ENCODE measurements around the gene NCBP1.

DNA sequence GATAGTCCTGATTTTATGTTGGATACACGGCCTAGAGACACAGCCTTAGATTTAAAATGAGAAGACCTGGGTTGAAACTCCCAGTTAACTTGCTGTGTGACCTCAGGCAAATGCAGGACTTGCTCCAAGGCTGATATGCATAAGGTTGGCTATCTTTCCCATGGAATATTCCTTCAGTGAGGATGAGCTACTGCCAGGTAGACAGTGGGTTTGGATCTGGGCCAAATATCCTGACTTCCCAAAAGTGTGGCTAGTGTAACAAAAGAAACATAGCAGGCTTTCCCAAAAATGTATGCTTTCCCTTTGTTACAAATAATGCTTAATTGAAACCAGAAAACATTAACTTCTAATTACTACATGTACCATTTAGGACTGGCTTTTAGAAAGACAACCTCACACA lies 64.2 kb downstream of the NCBP1 start:
- TF ChIP-seq EP300 (IDR thresholded peaks at IDR 0.05): no peak
- TF ChIP-seq, protein P1, sequence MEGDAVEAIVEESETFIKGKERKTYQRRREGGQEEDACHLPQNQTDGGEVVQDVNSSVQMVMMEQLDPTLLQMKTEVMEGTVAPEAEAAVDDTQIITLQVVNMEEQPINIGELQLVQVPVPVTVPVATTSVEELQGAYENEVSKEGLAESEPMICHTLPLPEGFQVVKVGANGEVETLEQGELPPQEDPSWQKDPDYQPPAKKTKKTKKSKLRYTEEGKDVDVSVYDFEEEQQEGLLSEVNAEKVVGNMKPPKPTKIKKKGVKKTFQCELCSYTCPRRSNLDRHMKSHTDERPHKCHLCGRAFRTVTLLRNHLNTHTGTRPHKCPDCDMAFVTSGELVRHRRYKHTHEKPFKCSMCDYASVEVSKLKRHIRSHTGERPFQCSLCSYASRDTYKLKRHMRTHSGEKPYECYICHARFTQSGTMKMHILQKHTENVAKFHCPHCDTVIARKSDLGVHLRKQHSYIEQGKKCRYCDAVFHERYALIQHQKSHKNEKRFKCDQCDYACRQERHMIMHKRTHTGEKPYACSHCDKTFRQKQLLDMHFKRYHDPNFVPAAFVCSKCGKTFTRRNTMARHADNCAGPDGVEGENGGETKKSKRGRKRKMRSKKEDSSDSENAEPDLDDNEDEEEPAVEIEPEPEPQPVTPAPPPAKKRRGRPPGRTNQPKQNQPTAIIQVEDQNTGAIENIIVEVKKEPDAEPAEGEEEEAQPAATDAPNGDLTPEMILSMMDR (IDR thresholded peaks at IDR 0.05): no peak
- no peak for TF ChIP-seq POLR2A (IDR thresholded peaks at IDR 0.05)
